ENCODE measurements around the gene HTRA3. TPM values are rescaled to one million over a fixed set of nuclear protein-coding genes. Genes with fewer than 3 reads are reported as not detected.

The HTRA3 gene
- total RNA-seq, 2 donors from 2014 or later = 6.0 to 18.9 TPM

- no peaks in the 10 kb centered on the region for H3K27me3 ChIP-seq (replicated peaks; ENCODE audit: insufficient read depth)
- 94% methylated on average over 29 of the region's 29 CpGs for WGBS
- TF ChIP-seq CTCF (IDR thresholded peaks at IDR 0.05) (no peak), POLR2A (IDR thresholded peaks at IDR 0.05) (no peak), POLR2AphosphoS5 (IDR thresholded peaks at IDR 0.05) (no peak)
- intact Hi-C loops (cut with DNase I) = no loop called here
- no peak for DNase-seq (ENCODE audit: low spot score)
- H3K27ac ChIP-seq = no peak overlapping the region
- H3K4me3 ChIP-seq = no peak overlapping the region
- no peaks in the 10 kb centered on the region for H3K36me3 ChIP-seq
- no peaks in the 10 kb centered on the region for H3K4me1 ChIP-seq (replicated peaks)
- H3K9me3 ChIP-seq = no peaks in the 10 kb centered on the region
These were observed 32.1 kb upstream of the HTRA3 start for GRCh38 chr4:8237256-8237989.

GRCh38 chr4:8238036-8238511 lies 31.5 kb upstream of the HTRA3 start:
- intact Hi-C loops (cut with DNase I) = no loop called here

GRCh38 chr4:8238515-8239053 lies 31.0 kb upstream of the HTRA3 start:
- H3K27me3 ChIP-seq (replicated peaks; ENCODE audit: insufficient read depth) = no peaks in the 10 kb centered on the region
- no peaks in the 10 kb centered on the region for H3K36me3 ChIP-seq
- intact Hi-C loops (cut with DNase I) = no loop called here
- no peak for TF ChIP-seq POLR2AphosphoS5 (IDR thresholded peaks at IDR 0.05)
- peak in 1 of 4 experiments; percentile 10 for TF ChIP-seq CTCF (IDR thresholded peaks at IDR 0.05)
- no peak for DNase-seq (ENCODE audit: low spot score)
- no peaks in the 10 kb centered on the region for H3K9me3 ChIP-seq
- no peak overlapping the region for H3K27ac ChIP-seq
- no peak overlapping the region for H3K4me3 ChIP-seq
- WGBS = 68% methylated on average over 6 of the region's 17 CpGs
- no peaks in the 10 kb centered on the region for H3K4me1 ChIP-seq (replicated peaks)

More at GRCh38 chr4:8238036-8238511, 31.5 kb upstream of the HTRA3 start:
- Histone ChIP-seq H3K36me3 (no peaks in the 10 kb centered on the region), H3K9me3 (no peaks in the 10 kb centered on the region), H3K27me3 (replicated peaks; ENCODE audit: insufficient read depth) (no peaks in the 10 kb centered on the region), H3K4me3 (no peak overlapping the region), H3K4me1 (replicated peaks) (no peaks in the 10 kb centered on the region), H3K27ac (no peak overlapping the region)
- 55% methylated on average over 14 of the region's 14 CpGs for WGBS
- DNase-seq (ENCODE audit: low spot score) = no peak
- TF ChIP-seq POLR2A (IDR thresholded peaks at IDR 0.05) = no peak

GRCh38 chr4:8239226-8239625 lies 30.3 kb upstream of the HTRA3 start:
- no peak overlapping the region for H3K4me3 ChIP-seq
- 97% methylated on average over 13 of the region's 13 CpGs for WGBS
- no peaks in the 10 kb centered on the region for H3K27me3 ChIP-seq (replicated peaks; ENCODE audit: insufficient read depth)
- H3K36me3 ChIP-seq = no peaks in the 10 kb centered on the region
- DNase-seq (ENCODE audit: low spot score) = no peak
- intact Hi-C loops (cut with DNase I) = no loop called here
- no peaks in the 10 kb centered on the region for H3K9me3 ChIP-seq
- no peaks in the 10 kb centered on the region for H3K4me1 ChIP-seq (replicated peaks)
- no peak for TF ChIP-seq CTCF (IDR thresholded peaks at IDR 0.05)
- TF ChIP-seq POLR2AphosphoS5 (IDR thresholded peaks at IDR 0.05) = no peak
- no peak for TF ChIP-seq POLR2A (IDR thresholded peaks at IDR 0.05)
- no peak overlapping the region for H3K27ac ChIP-seq

- no peak for DNase-seq (ENCODE audit: low spot score)
- H3K27ac ChIP-seq = no peak overlapping the region
- H3K9me3 ChIP-seq = no peaks in the 10 kb centered on the region
- no peak overlapping the region for H3K4me3 ChIP-seq
- WGBS = 91% methylated on average over 6 of the region's 9 CpGs
- H3K4me1 ChIP-seq (replicated peaks) = no peaks in the 10 kb centered on the region
- no peaks in the 10 kb centered on the region for H3K27me3 ChIP-seq (replicated peaks; ENCODE audit: insufficient read depth)
- H3K36me3 ChIP-seq = no peaks in the 10 kb centered on the region
- intact Hi-C loops (cut with DNase I) = loop anchor here (5.0 kb wide), 1 partner anchor 353 kb away; the partner anchor contains the start of gene CPZ
- TF ChIP-seq CTCF (IDR thresholded peaks at IDR 0.05) (no peak), POLR2AphosphoS5 (IDR thresholded peaks at IDR 0.05) (no peak), POLR2A (IDR thresholded peaks at IDR 0.05) (no peak)
These were observed 29.9 kb upstream of the HTRA3 start for GRCh38 chr4:8239661-8240060.
